KMS-11 (cell line): Measurements from ENCODE around the gene COL6A6.

Source experiments
- H2AFZ ChIP-seq: fragments of 200-600 bp; sonication (generic); 2 replicates; pipeline ENCODE4 v1.6.1; 2016; ENCODE audit warnings: antibody characterized with exemption, mixed run types, low read depth
- H3K27ac ChIP-seq: fragments of 200-600 bp; sonication (generic); 2 replicates; pipeline ENCODE4 v1.6.1; 2016; ENCODE audit warnings: mild to moderate bottlenecking, mixed run types
- H3K27me3 ChIP-seq: fragments of 200-600 bp; sonication (generic); 2 replicates; pipeline ENCODE4 v1.6.1; 2017; ENCODE audit warnings: mild to moderate bottlenecking, low read depth, mixed run types, moderate library complexity; ENCODE audit not compliant: insufficient read depth
- H3K36me3 ChIP-seq: fragments of 200-600 bp; sonication (generic); 2 replicates; pipeline ENCODE4 v1.6.1; 2017; ENCODE audit warnings: mild to moderate bottlenecking, mixed run types; ENCODE audit not compliant: insufficient read depth
- H3K4me1 ChIP-seq: fragments of 200-600 bp; sonication (generic); 2 replicates; pipeline ENCODE4 v1.6.1; 2016; ENCODE audit warnings: mild to moderate bottlenecking, low read depth, mixed run types; ENCODE audit not compliant: poor library complexity, severe bottlenecking
- H3K4me2 ChIP-seq: fragments of 200-600 bp; sonication (generic); 2 replicates; pipeline ENCODE4 v1.7.0; 2016; ENCODE audit warnings: mild to moderate bottlenecking, mixed run types
- H3K4me3 ChIP-seq: fragments of 200-600 bp; sonication (generic); IDR thresholded peaks from 2 replicates; pipeline ENCODE4 v1.6.1; 2017; ENCODE audit warnings: low read depth, low read length, mixed read lengths; ENCODE audit not compliant: insufficient read depth
- H3K79me2 ChIP-seq: fragments of 200-600 bp; sonication (generic); 2 replicates; pipeline ENCODE4 v1.6.1; 2016; ENCODE audit warnings: low read depth, mixed run types; ENCODE audit not compliant: insufficient read depth
- H3K9ac ChIP-seq: fragments of 200-600 bp; sonication (generic); 2 replicates; pipeline ENCODE4 v1.6.1; 2016; ENCODE audit warnings: mild to moderate bottlenecking, mixed run types
- H4K20me1 ChIP-seq: fragments of 200-600 bp; sonication (generic); 2 replicates; pipeline ENCODE4 v1.6.1; 2016; ENCODE audit warnings: mild to moderate bottlenecking, mixed run types; ENCODE audit not compliant: insufficient read depth
- TF ChIP-seq, protein P1 (sequence below): fragments of 200-600 bp; sonication (generic); conservative IDR thresholded peaks from 2 replicates; pipeline ENCODE4 v1.6.1; 2017; ENCODE audit warnings: low read depth, mild to moderate bottlenecking, antibody characterized with exemption, low read length, moderate library complexity, mixed read lengths

COL6A6 gene

DNA sequence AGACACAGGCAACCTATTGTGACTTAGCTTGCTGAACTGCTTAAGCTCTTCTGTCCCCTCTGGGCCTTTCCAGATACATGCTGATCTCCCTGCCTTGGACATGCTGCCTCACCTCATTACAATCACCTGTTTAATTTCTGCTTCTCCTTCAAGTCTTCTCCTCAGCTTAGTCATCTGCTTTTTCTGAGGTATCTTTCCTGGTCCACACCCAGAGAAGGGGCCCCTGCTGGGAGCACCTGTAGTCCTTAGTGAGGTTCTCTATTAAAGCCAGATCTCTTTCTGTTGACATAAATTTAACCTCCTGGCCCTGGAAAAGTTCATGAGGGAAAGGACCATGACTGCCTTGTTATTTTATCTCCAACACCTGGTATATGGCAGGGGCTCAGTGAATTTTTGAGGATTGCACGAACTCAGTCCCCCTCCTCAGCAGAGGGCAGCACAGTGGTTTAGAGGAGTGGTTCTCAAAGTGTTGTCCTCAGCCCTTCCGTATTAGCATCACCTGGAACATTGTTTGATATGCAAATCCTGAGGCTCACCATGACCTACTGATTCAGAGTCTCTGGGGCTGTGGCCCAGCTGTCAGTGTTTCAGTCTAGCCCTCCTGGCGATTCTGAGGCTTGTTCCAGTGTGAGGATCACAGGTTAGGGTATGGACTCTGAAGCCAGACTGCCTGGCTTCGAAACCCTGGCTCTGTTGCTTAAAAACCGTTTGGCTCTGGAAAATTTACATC lies 12.7 kb downstream of the COL6A6 start:
- Histone ChIP-seq H3K79me2 (no peaks in the 10 kb centered on the region), H3K27me3 (no peaks in the 10 kb centered on the region), H3K4me3 (no peak overlapping the region), H3K4me2 (peak overlapping the region; percentile 58), H4K20me1 (no peaks in the 10 kb centered on the region), H3K27ac (peak overlapping the region; percentile 58), H3K4me1 (peaks cover 31% of the 10 kb centered on the region), H2AFZ (peak overlapping the region; percentile 28; the same call in 1 of the 2 replicates), H3K36me3 (no peaks in the 10 kb centered on the region), H3K9ac (no peak overlapping the region; the same call in 1 of the 2 replicates)
- TF ChIP-seq, protein P1, sequence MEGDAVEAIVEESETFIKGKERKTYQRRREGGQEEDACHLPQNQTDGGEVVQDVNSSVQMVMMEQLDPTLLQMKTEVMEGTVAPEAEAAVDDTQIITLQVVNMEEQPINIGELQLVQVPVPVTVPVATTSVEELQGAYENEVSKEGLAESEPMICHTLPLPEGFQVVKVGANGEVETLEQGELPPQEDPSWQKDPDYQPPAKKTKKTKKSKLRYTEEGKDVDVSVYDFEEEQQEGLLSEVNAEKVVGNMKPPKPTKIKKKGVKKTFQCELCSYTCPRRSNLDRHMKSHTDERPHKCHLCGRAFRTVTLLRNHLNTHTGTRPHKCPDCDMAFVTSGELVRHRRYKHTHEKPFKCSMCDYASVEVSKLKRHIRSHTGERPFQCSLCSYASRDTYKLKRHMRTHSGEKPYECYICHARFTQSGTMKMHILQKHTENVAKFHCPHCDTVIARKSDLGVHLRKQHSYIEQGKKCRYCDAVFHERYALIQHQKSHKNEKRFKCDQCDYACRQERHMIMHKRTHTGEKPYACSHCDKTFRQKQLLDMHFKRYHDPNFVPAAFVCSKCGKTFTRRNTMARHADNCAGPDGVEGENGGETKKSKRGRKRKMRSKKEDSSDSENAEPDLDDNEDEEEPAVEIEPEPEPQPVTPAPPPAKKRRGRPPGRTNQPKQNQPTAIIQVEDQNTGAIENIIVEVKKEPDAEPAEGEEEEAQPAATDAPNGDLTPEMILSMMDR: peak; percentile 38; the same call in 1 of the 2 replicates

DNA sequence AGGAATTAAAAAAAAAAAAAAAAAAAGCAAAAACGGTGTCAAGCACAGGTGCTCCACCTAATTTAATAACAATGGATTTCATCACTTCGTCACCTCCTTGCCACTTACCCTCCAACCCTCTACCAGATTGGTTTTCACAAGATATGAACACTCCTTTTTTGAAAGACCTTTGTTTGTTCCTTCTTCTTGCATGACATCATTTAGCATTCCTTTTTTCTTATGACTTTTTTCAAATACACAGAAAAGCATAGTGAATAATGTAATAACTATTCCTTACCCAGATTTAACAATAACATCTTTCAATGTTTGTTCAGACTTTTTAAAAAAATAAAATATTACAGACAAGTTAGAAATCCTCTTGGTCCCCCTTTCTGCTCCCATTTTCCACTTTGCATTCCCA lies 16.3 kb downstream of the COL6A6 start:
- H2AFZ ChIP-seq: no peak overlapping the region
- H3K79me2 ChIP-seq: no peaks in the 10 kb centered on the region
- no peak overlapping the region for H3K27ac ChIP-seq
- no peaks in the 10 kb centered on the region for H3K36me3 ChIP-seq
- no peak overlapping the region for H3K4me3 ChIP-seq
- H3K27me3 ChIP-seq: no peaks in the 10 kb centered on the region
- no peak overlapping the region for H3K9ac ChIP-seq
- TF ChIP-seq, protein P1: no peak
- H3K4me1 ChIP-seq: peaks cover 31% of the 10 kb centered on the region
- H3K4me2 ChIP-seq: no peak overlapping the region
- no peaks in the 10 kb centered on the region for H4K20me1 ChIP-seq

DNA sequence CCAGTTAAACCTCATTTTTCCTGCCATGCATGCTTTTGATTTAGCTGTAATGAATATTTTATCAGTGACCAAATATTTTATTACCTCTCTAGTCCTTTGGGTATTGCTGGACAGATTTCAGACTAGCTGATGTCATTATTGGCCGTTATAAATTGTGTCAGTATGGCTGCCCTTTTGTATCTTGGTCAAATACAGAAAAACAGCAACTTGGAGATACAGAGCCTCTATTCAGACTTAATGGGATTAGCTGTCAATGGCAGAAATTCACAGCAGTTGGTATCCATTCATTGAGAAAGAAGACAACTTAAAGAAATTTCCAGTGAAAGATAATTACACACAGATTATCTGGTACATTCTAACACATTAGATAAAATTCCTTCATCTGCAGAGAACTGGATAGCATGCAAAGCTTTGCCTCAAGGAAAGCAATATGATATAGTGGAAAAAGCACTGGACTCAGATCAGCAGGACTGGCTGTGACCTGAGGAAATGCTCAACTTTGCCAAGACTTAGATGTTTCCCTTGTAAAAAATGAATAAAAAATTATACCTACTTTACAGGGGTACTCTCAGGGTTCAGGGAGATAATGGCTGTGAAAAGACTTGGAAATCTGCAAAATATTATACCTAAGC lies 20.8 kb downstream of the COL6A6 start:
- no peaks in the 10 kb centered on the region for H3K79me2 ChIP-seq
- H3K4me3 ChIP-seq: no peak overlapping the region
- no peak overlapping the region for H3K4me2 ChIP-seq
- H4K20me1 ChIP-seq: no peaks in the 10 kb centered on the region
- no peak overlapping the region for H2AFZ ChIP-seq
- no peaks in the 10 kb centered on the region for H3K36me3 ChIP-seq
- no peak overlapping the region for H3K9ac ChIP-seq
- TF ChIP-seq, protein P1: no peak
- no peak overlapping the region for H3K27ac ChIP-seq
- peaks cover 6% of the 10 kb centered on the region for H3K4me1 ChIP-seq
- H3K27me3 ChIP-seq: no peaks in the 10 kb centered on the region

DNA sequence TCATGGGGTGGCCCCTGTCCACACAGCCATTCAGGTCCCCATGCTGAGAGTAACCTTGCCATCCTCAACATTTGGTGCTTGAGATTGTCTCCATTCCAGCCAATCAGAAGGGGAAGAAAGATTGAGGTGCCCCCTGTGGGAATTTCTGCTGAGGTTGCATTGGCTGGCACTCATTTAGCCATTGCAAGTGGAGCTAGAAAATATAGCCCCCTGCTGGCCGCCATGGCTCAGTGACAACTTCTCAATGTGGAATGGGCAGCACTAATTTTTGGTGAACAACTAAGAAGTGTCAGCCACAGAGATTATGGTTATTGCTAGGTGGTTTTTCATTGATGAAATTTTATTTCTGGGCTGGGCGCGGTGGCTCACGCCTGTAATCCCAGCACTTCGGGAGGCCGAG lies 22.0 kb downstream of the COL6A6 start:
- Histone ChIP-seq H3K27ac (no peak overlapping the region), H3K9ac (no peak overlapping the region), H3K27me3 (no peaks in the 10 kb centered on the region), H3K4me1 (peaks cover 6% of the 10 kb centered on the region), H2AFZ (no peak overlapping the region), H3K79me2 (no peaks in the 10 kb centered on the region), H4K20me1 (no peaks in the 10 kb centered on the region), H3K36me3 (no peaks in the 10 kb centered on the region), H3K4me2 (no peak overlapping the region), H3K4me3 (no peak overlapping the region)
- TF ChIP-seq, protein P1: peak; percentile 94
